ENCODE results near the gene GANAB.
A peak's percentile ranks its signal among the peaks of the same experiment; 100 is the strongest.
"Not testable (repeated sequence)": the region's sequence is repeated elsewhere in the genome, so short reads cannot be mapped to it uniquely, and the experiment has no call there.

GANAB gene

DNA sequence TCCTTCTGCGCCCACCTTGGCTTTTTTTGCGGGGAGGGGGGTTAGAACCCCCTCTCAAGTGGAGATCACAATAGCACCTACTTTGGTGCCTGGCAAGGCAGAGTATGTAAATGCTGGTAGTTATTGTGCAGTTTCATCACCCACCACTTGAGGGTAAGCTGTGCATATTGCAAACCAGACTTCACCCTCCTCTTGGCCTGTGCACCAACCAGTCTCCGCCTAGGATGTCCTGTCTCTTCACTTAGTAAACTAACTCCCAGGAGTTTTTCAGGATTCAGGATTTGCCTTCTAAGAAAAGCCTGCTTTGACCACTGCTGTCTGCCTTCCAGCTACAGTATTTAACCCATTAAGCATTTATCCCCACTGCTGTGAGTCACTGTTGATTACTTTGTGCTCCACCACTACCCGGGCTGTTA lies 34.4 kb upstream of the GANAB start:
- TF ChIP-seq, protein P1, sequence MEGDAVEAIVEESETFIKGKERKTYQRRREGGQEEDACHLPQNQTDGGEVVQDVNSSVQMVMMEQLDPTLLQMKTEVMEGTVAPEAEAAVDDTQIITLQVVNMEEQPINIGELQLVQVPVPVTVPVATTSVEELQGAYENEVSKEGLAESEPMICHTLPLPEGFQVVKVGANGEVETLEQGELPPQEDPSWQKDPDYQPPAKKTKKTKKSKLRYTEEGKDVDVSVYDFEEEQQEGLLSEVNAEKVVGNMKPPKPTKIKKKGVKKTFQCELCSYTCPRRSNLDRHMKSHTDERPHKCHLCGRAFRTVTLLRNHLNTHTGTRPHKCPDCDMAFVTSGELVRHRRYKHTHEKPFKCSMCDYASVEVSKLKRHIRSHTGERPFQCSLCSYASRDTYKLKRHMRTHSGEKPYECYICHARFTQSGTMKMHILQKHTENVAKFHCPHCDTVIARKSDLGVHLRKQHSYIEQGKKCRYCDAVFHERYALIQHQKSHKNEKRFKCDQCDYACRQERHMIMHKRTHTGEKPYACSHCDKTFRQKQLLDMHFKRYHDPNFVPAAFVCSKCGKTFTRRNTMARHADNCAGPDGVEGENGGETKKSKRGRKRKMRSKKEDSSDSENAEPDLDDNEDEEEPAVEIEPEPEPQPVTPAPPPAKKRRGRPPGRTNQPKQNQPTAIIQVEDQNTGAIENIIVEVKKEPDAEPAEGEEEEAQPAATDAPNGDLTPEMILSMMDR (IDR thresholded peaks at IDR 0.05; ENCODE audit: low read depth, low read length) = peak; percentile 76
- peak; percentile 70 for DNase-seq (ENCODE audit: extremely low read depth, low read depth)

DNA sequence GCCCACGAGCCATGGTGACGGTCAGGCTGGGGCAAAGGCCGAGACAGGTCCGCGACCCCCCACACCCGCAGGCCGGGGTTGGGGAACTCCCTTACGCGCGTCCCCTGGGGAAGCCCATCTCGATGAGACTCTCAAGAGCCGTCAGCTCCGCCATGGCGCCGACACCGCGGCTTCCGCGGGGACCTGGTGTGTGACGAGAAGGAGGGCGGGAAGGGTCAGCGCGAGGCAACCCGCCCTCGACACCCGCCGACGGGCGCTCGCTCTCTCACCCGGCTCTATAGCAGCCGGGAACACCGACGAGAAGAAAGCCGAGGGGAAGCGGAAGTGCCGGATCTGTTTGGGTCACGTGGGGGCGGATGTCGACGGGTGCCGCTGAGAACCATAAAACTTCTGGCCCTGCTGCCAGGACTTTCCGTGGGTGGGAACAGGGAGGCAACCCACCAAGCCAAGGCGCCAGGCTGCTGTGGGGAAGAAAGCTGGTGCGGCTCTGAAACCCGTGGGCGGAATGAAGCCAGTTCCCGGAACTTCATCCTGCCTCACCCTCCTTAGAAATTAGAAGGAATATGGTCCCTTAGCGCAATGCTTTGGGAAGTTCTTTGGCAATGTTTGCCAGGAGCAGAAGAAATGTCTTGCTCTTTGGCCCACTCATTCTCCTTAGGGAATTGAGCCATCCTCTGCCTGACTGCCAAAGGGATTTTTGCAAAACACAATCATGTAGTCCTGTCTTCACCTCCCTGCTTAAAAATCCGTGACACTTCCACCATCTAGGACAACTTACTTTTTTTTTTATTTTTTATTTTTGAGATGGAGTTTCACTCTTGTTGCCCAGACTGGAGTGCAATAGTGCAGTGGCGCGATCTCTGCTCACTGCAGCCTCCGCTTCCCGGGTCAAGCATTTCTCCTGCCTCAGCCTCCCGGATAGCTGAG lies 32.6 kb upstream of the GANAB start, which contains the start of gene UBXN1:
Gene UBXN1 (minus strand): TSS at position 304 of the 927 bp plus-strand sequence. CDS start 150 bp downstream, at position 154.
- TF ChIP-seq, protein P1 (IDR thresholded peaks at IDR 0.05; ENCODE audit: low read depth, low read length) = no peak
- DNase-seq (ENCODE audit: extremely low read depth, low read depth) = peak; percentile 73

DNA sequence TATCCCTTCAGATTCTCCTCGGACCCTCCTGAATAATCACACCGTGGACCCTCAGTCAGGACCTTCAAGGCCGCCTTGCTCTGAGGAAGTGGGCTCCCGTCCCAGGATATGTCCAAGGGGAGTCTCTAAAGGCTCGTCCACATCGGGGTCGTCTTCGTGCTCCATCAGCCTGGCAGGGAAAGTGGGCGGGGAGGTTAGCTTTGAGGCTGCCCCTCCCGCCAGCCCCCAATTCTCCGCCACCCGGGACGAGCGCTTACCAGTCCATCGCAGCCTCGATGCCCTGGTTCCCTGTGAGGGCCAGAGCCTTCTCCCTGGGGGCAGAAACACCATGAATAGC lies 32.0 kb upstream of the GANAB start:
- no peak for DNase-seq (ENCODE audit: extremely low read depth, low read depth)
- TF ChIP-seq, protein P1 (IDR thresholded peaks at IDR 0.05; ENCODE audit: low read depth, low read length) = no peak

DNA sequence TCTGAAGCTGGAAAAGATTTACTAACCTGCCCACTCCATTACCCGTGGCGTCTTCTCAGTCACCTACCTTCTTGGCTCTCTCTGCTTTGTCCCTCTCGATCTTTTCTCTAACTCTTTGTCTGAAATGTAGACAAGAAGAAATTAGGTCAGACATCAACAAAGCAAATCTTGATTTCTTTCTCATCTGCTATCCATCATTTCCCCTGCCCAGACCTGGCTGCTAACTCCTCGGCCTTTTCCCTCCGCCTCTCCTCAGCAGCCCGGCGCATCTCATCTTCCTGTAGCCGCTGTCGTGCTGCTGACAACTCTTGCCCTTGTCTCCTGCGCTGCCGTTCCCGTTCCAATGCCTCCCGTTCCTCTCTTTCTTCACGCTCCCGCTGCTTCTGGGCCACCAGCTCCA lies 31.3 kb upstream of the GANAB start:
- TF ChIP-seq, protein P1 (IDR thresholded peaks at IDR 0.05; ENCODE audit: low read depth, low read length) = no peak
- DNase-seq (ENCODE audit: extremely low read depth, low read depth) = no peak

DNA sequence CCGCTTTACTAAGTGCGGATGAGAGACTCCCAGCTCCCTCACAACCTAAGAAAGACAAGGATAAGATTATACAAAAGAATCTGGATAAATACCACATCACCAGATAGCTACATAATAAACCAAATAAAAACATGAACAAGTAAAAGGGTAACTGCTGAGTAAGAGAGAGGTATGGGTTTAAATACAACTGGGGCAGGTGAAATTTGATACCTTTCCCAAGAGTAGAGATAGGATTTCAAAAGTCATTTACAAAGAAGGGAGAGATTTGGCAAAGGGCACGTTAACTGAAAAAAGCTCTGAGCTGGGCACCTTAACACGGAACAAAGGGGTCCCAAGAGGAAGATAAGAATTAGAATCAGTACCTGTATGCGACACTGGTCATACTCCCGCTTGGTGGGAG lies 30.7 kb upstream of the GANAB start:
- TF ChIP-seq, protein P1 (IDR thresholded peaks at IDR 0.05; ENCODE audit: low read depth, low read length) = no peak
- DNase-seq (ENCODE audit: extremely low read depth, low read depth) = no peak

DNA sequence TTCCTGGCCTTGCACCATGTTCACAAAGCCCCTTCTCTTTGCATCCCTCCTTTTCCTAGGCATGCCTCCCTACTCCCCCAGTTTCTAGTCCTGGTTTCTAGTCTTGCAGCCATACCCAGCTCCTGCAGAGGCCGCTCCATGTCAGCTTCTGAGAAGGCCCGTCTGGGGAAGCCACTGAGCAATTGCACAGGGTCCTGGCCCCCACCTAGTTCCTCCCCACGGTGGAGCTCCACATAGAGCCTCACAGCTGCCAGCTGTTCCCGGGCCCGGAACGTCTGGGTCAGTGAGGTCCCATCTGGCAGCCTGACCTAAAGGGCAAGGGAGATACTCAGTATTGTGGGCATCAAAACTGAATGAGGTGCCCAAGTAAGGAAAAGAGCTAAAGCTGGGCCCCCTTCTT lies 30.3 kb upstream of the GANAB start:
- no peak for DNase-seq (ENCODE audit: extremely low read depth, low read depth)
- TF ChIP-seq, protein P1 (IDR thresholded peaks at IDR 0.05; ENCODE audit: low read depth, low read length) = no peak

DNA sequence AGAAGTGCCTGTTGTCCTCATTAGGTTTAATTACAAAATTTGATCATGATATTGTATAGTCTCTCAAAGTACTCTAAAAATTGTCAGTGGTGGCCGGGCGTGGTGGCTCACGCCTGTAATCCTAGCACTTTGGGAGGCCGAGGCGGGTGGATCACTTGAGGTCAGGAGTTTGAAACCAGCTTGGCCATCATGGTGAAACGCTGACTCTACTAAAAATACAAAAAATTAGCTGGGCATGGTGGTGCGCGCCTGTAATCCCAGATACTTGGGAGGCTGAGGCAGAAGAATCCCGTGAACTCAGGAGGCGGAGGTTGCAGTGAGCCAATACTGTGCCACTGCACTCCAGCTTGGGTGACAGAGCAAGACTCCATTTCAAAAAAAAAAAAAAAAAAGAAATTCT lies 29.0 kb upstream of the GANAB start:
- not testable (repeated sequence) for DNase-seq (ENCODE audit: extremely low read depth, low read depth)

DNA sequence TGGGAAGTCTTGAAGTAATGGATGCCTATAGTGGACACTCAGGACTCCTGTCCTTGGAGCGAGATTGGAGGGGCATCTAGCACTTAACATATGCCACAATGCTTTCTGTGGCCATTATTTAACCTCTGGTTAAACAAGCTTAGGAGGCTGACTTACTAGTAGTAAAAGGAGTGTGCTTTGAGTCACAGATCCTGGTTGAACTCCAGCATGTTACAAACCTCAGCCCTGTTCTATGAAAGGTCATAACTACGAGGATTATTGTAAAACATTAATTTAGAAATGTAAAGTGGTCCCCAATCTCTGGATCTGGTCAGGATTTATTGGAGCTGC lies 26.7 kb upstream of the GANAB start:
- TF ChIP-seq, protein P1 (IDR thresholded peaks at IDR 0.05; ENCODE audit: low read depth, low read length) = no peak
- DNase-seq (ENCODE audit: extremely low read depth, low read depth) = no peak
